Thyroid gland (tissue), 4 donors: ENCODE measurements around the gene PRM1. TPM values are rescaled to one million over a fixed set of nuclear protein-coding genes. Genes with fewer than 3 reads are reported as not detected.

Source experiments
- DNase-seq, 2 donors: peaks; one replicate each; pipeline ENCODE4 v3.0.0-alpha.2; 2019
- H3K27ac ChIP-seq, 3 donors: fragments of 200-600 bp; sonication (generic); 1 replicate in 2 of 3; 2 replicates in 1 of 3; pipeline ENCODE4 v1.5.1; 2016 to 2019; ENCODE audit warnings: mild to moderate bottlenecking in 1 of 3, moderate library complexity in 1 of 3
- H3K27me3 ChIP-seq: fragments of 200-600 bp; sonication (generic); one replicate; pipeline ENCODE4 v1.5.1; 2019
- H3K36me3 ChIP-seq, 2 donors: fragments of 200-600 bp; sonication (generic); one replicate each; pipeline ENCODE4 v1.5.1; 2016 to 2019
- H3K4me1 ChIP-seq, 2 donors: fragments of 200-600 bp; sonication (generic); one replicate each; pipeline ENCODE4 v1.5.1; 2017 to 2019
- H3K4me3 ChIP-seq, 3 donors: fragments of 200-600 bp; sonication (generic); replicated peaks in 1 of 3; 1 replicate in 2 of 3; 2 replicates in 1 of 3; pipeline ENCODE4 v1.5.1; 2016; ENCODE audit warnings: mild to moderate bottlenecking in 1 of 3
- H3K9me3 ChIP-seq: fragments of 200-600 bp; sonication (generic); one replicate; pipeline ENCODE4 v1.5.1; 2017
- CTCF ChIP-seq, 6 experiments: fragments of 200-600 bp in 3 of 6; fragments of 450-650 bp in 3 of 6; sonication (generic) in 3 of 6; IDR thresholded peaks; one replicate each; pipeline ENCODE4 v1.5.1; 2016 to 2019; ENCODE audit warnings: antibody characterized with exemption in 6 of 6, mild to moderate bottlenecking in 2 of 6, inconsistent platforms in 1 of 6, moderate library complexity in 1 of 6
- POLR2A ChIP-seq, 2 donors: fragments of 450-650 bp; IDR thresholded peaks; one replicate each; pipeline ENCODE4 v1.6.1; 2017; ENCODE audit warnings: antibody characterized with exemption in 2 of 2, mild to moderate bottlenecking in 2 of 2, moderate library complexity in 1 of 2
- WGBS, 2 donors: methylation state at CpG; one replicate each; pipeline ENCODE4 v1.1.5; 2017; 5-methylcytosine and 5-hydroxymethylcytosine counted together
- intact Hi-C: fragments of 100-400 bp; cut with DNase I; formaldehyde crosslinking; loops from one replicate; pipeline ENCODE4 v1.15.1; 2023
- total RNA-seq, 4 donors: library from RNA; depleted of rRNA; stranded (reverse); fragments of >200 nt; gene quantifications; one replicate each; pipeline ENCODE4 v1.2.3, GENCODE V29; 2016

Gene PRM1
- total RNA-seq, 4 donors from 2014 or later = 13.7 to 335 TPM; not detected in 2

DNA sequence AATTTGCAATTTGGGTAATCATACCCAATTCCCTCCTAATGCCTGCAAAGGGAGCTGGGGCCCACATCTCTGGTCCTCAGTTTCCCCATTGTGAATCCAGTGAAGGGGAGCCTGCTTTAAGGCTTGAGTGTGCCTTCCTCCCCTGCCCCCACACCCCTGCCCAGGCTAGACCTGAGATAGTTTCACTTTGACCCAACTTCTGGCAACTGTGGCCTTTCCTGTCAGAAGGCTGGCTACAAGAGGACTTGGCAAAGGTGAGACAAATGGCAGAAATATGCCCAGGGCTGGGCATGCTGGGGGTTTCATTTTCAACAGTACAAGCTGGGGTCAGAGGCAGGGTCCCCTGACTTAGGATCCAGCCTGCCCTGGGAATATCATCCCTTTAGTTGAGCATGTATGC is 35.1 kb downstream of the PRM1 start:
- DNase-seq = no peak
- intact Hi-C loops = no loop called here
- H3K27me3 ChIP-seq = no peaks in the 10 kb centered on the region
- no peaks in the 10 kb centered on the region for H3K36me3 ChIP-seq
- H3K4me1 ChIP-seq = no peaks in the 10 kb centered on the region
- H3K27ac ChIP-seq = no peak overlapping the region
- no peak overlapping the region for H3K4me3 ChIP-seq
- no peak for TF ChIP-seq POLR2A (IDR thresholded peaks at IDR 0.05)
- TF ChIP-seq CTCF (IDR thresholded peaks at IDR 0.05) = no peak
- no peaks in the 10 kb centered on the region for H3K9me3 ChIP-seq

- H3K9me3 ChIP-seq = no peaks in the 10 kb centered on the region
Observed at GRCh38 chr16:11245222-11245737, 35.9 kb downstream of the PRM1 start.

GRCh38 chr16:11242658-11243057 is 38.5 kb downstream of the PRM1 start:
- intact Hi-C loops = no loop called here
- no peaks in the 10 kb centered on the region for H3K9me3 ChIP-seq
- no peak overlapping the region for H3K27ac ChIP-seq
- H3K4me3 ChIP-seq = no peak overlapping the region
- TF ChIP-seq CTCF (IDR thresholded peaks at IDR 0.05) (no peak), POLR2A (IDR thresholded peaks at IDR 0.05) (no peak)
- no peaks in the 10 kb centered on the region for H3K36me3 ChIP-seq
- DNase-seq = no peak
- no peaks in the 10 kb centered on the region for H3K27me3 ChIP-seq
- WGBS, 2 donors = 69 to 73% methylated on average over 12 of the region's 12 CpGs
- peaks cover 0 to 3% of the 10 kb centered on the region in 2 donors for H3K4me1 ChIP-seq

More at GRCh38 chr16:11245222-11245737, 35.9 kb downstream of the PRM1 start:
- H3K4me1 ChIP-seq = no peaks in the 10 kb centered on the region
- no peak overlapping the region for H3K27ac ChIP-seq
- intact Hi-C loops = no loop called here
- TF ChIP-seq CTCF (IDR thresholded peaks at IDR 0.05) = no peak
- no peak for TF ChIP-seq POLR2A (IDR thresholded peaks at IDR 0.05)
- no peaks in the 10 kb centered on the region for H3K27me3 ChIP-seq
- WGBS, 2 donors = 84 to 91% methylated on average over 5 of the region's 5 CpGs
- H3K4me3 ChIP-seq = no peak overlapping the region
- no peak for DNase-seq
- H3K36me3 ChIP-seq = no peaks in the 10 kb centered on the region

GRCh38 chr16:11241480-11242204 is 39.5 kb downstream of the PRM1 start:
- H3K27me3 ChIP-seq = no peaks in the 10 kb centered on the region
- peaks cover 0 to 8% of the 10 kb centered on the region in 2 donors for H3K4me1 ChIP-seq
- H3K9me3 ChIP-seq = no peaks in the 10 kb centered on the region
- no peak overlapping the region for H3K4me3 ChIP-seq
- intact Hi-C loops = no loop called here
- no peak for DNase-seq
- H3K27ac ChIP-seq = no peak overlapping the region
- 96% methylated on average over 5 of the region's 5 CpGs for WGBS, 2 donors
- TF ChIP-seq CTCF (IDR thresholded peaks at IDR 0.05) = no peak
- no peak for TF ChIP-seq POLR2A (IDR thresholded peaks at IDR 0.05)
- no peaks in the 10 kb centered on the region for H3K36me3 ChIP-seq

- intact Hi-C loops = no loop called here
- H3K4me3 ChIP-seq = no peak overlapping the region
- H3K27ac ChIP-seq = no peak overlapping the region
- 76 to 89% methylated on average over 8 to 10 of the region's 10 CpGs for WGBS, 2 donors
- no peak for DNase-seq
- no peaks in the 10 kb centered on the region for H3K9me3 ChIP-seq
- TF ChIP-seq CTCF (IDR thresholded peaks at IDR 0.05) (no peak), POLR2A (IDR thresholded peaks at IDR 0.05) (no peak)
- peaks cover 0 to 8% of the 10 kb centered on the region in 2 donors for H3K4me1 ChIP-seq
- H3K27me3 ChIP-seq = no peaks in the 10 kb centered on the region
- no peaks in the 10 kb centered on the region for H3K36me3 ChIP-seq
Observed at GRCh38 chr16:11240636-11241473, 40.3 kb downstream of the PRM1 start.
